K562 (cell line): Measurements from ENCODE around the gene YES1. TPM values are rescaled to one million over a fixed set of nuclear protein-coding genes. Genes with fewer than 3 reads are reported as not detected.
A peak's percentile ranks its signal among the peaks of the same experiment; 100 is the strongest.

Experiments
- ATF1 ChIP-seq, 2 experiments: fragments of 450-650 bp in 1 of 2; IDR thresholded peaks; 2 replicates each; pipeline ENCODE4 v1.6.1; 2016; ENCODE audit warnings: missing compliant biosample characterization in 1 of 2, missing genetic modification characterization in 1 of 2
- ATF3 ChIP-seq, 2 experiments: fragments of 450-650 bp in 1 of 2; sonication (generic) in 1 of 2; formaldehyde crosslinking in 1 of 2; IDR thresholded peaks in 1 of 2; conservative IDR thresholded peaks in 1 of 2; 2 replicates each; pipeline versions ENCODE4 v1.6.1 to v1.8.1; 2016 to 2023; ENCODE audit warnings: mild to moderate bottlenecking in 2 of 2, moderate library complexity in 2 of 2, inconsistent platforms in 1 of 2, missing genetic modification reagents in 1 of 2
- CC2D1A ChIP-seq: fragments of 450-650 bp; IDR thresholded peaks from 2 replicates; pipeline ENCODE4 v1.6.1; 2017; ENCODE audit warnings: mild to moderate bottlenecking
- FOXK1 ChIP-seq: sonication (generic); formaldehyde crosslinking; IDR thresholded peaks from 2 replicates; pipeline ENCODE4 v1.8.0; 2022; ENCODE audit warnings: missing genetic modification reagents, mild to moderate bottlenecking, borderline replicate concordance
- HLTF ChIP-seq: fragments of 450-650 bp; IDR thresholded peaks from 2 replicates; pipeline ENCODE4 v1.6.1; 2016
- KDM4B ChIP-seq, 2 experiments: fragments of 450-650 bp in 1 of 2; sonication (generic) in 1 of 2; IDR thresholded peaks; 2 replicates each; pipeline ENCODE4 v1.6.1; 2016 to 2017; ENCODE audit warnings: borderline replicate concordance in 2 of 2, antibody characterized with exemption in 1 of 2, low read depth in 1 of 2, mild to moderate bottlenecking in 1 of 2
- KDM5B ChIP-seq: fragments of 200-600 bp; sonication (generic); IDR thresholded peaks from 2 replicates; pipeline ENCODE4 v1.6.1; 2012; ENCODE audit warnings: low read depth, mild to moderate bottlenecking, moderate library complexity, low read length, control low read depth, inconsistent platforms; ENCODE audit not compliant: insufficient replicate concordance
- RBM25 ChIP-seq: fragments of 200-400 bp; formaldehyde crosslinking; IDR thresholded peaks from 2 replicates; pipeline ENCODE4 v1.6.1; 2018; ENCODE audit warnings: low read length, low read depth, moderate library complexity; ENCODE audit not compliant: severe bottlenecking
- TBP ChIP-seq: optimal IDR thresholded peaks from 2 replicates; pipeline ENCODE3; 2011; ENCODE audit warnings: low read depth, low read length, improper control_type of control experiment
- THRB ChIP-seq: fragments of 450-650 bp; formaldehyde crosslinking; conservative IDR thresholded peaks from 2 replicates; pipeline ENCODE4 v1.4.0; 2022; ENCODE audit warnings: mild to moderate bottlenecking, missing genetic modification characterization
- TRIM24 ChIP-seq, 2 experiments: fragments of 450-650 bp; IDR thresholded peaks; 2 replicates each; pipeline ENCODE4 v1.6.1; 2016
- ZMIZ1 ChIP-seq, 2 experiments: fragments of 150-350 bp in 1 of 2; IDR thresholded peaks; 2 replicates each; pipeline ENCODE4 v1.6.1; 2012 to 2016; ENCODE audit warnings: low read depth in 2 of 2, low read length in 2 of 2, mild to moderate bottlenecking in 1 of 2, moderate library complexity in 1 of 2
- ZNF174 ChIP-seq: fragments of 250-450 bp; sonication (Bioruptor Pico); IDR thresholded peaks from 2 replicates; pipeline ENCODE4 v1.4.0; 2020; ENCODE audit warnings: mild to moderate bottlenecking
- ZNF232 ChIP-seq: sonication (generic); formaldehyde crosslinking; IDR thresholded peaks from 2 replicates; pipeline ENCODE4 v1.8.0; 2022; ENCODE audit warnings: mild to moderate bottlenecking, missing genetic modification reagents
- ZNF592 ChIP-seq: fragments of 450-650 bp; IDR thresholded peaks from 2 replicates; pipeline ENCODE4 v1.6.1; 2017; ENCODE audit warnings: antibody characterized with exemption, mild to moderate bottlenecking
- polyA plus RNA-seq, 8 experiments: library from polyadenylated mRNA; depleted of rRNA in 4 of 8; stranded (reverse) in 5 of 8; unstranded in 3 of 8; fragments of >200 nt; fragmentation: Nextera tagmentation in 2 of 8; fragmentation: Illumina TruSeq in 1 of 8; extraction: Ambion mirVana in 2 of 8; extraction: Trizol in 1 of 8; gene quantifications; 2 replicates each; pipeline versions ENCODE4 v1.2.1 to v1.2.3, GENCODE V29; 2011 to 2014; ENCODE audit warnings: inconsistent platforms in 1 of 8, missing spikeins in 1 of 8
- total RNA-seq, 7 experiments: library from RNA; depleted of rRNA in 6 of 7; stranded (reverse); fragments of >200 nt in 6 of 7; fragmentation: Illumina TruSeq in 2 of 7; extraction: Trizol in 2 of 7; gene quantifications; 2 replicates each; pipeline versions ENCODE4 v1.2.1 to v1.2.3, GENCODE V29; 2011 to 2021; ENCODE audit warnings: low replicate concordance in 1 of 7

The YES1 gene
- total and polyA plus RNA-seq, 9 of the 15 experiments (the other 6 are each of a cell fraction or from before 2014, with no cell fraction given), result 37.2 to 115 (median 77.7) TPM

- TF ChIP-seq ZNF232 (no peak), CC2D1A (peak; percentile 28; the same call in 1 of the 2 replicates), RBM25 (peak; percentile 22), ZNF592 (no peak), KDM5B (peak; percentile 45), THRB (CRISPR knock-in tag) (no peak), ZMIZ1 (IDR thresholded peaks at IDR 0.05; ENCODE audit: low read depth in 2 of 2, low read length in 2 of 2) (peak in 1 of 2 experiments; percentile 70; a peak in 1 of 4 replicates), KDM4B (IDR thresholded peaks at IDR 0.05; ENCODE audit: borderline replicate concordance in 2 of 2, low read depth in 1 of 2) (no peak), ATF3 (IDR thresholded peaks at IDR 0.05) (no peak), ATF3 (CRISPR knock-in tag; conservative IDR thresholded peaks at IDR 0.05) (no peak), TBP (peak; percentile 38), ATF1 (CRISPR knock-in tag; IDR thresholded peaks at IDR 0.05) (no peak), ATF1 (tag; IDR thresholded peaks at IDR 0.05) (peak; percentile 75), FOXK1 (CRISPR knock-in tag) (no peak), ZNF174 (CRISPR knock-in tag) (no peak), HLTF (no peak), TRIM24 (IDR thresholded peaks at IDR 0.05) (peak; percentile 6 to 56; a peak in 1 of 4 replicates)
Measured at GRCh38 chr18:814300-815084, 2.5 kb upstream of the YES1 start (continued).
